Measurements from ENCODE around the gene GPR132. TPM values are rescaled to one million over a fixed set of nuclear protein-coding genes. Genes with fewer than 3 reads are reported as not detected.

Gene GPR132
- total RNA-seq, 6 experiments from 2014 or later = 0.05 to 0.14 TPM; not detected in 4

GRCh38 chr14:105069871-105070759 is 4.9 kb upstream of the GPR132 start:
- H3K27me3 Mint-ChIP-seq (ENCODE audit: insufficient read depth) = peaks cover 4% of the 10 kb centered on the region
- no peaks in the 10 kb centered on the region for H3K9me3 Mint-ChIP-seq
- peak overlapping the region; percentile 25; the same call in 1 of the 2 replicates for H3K4me3 Mint-ChIP-seq
- H3K36me3 Mint-ChIP-seq (ENCODE audit: low read depth) = no peaks in the 10 kb centered on the region
- no peak for TF ChIP-seq CTCF (IDR thresholded peaks at IDR 0.05)
- H3K27ac Mint-ChIP-seq = peak overlapping the region; percentile 59
- no peak for DNase-seq
- peaks cover 22% of the 10 kb centered on the region for H3K4me1 Mint-ChIP-seq (ENCODE audit: low read depth)

DNA sequence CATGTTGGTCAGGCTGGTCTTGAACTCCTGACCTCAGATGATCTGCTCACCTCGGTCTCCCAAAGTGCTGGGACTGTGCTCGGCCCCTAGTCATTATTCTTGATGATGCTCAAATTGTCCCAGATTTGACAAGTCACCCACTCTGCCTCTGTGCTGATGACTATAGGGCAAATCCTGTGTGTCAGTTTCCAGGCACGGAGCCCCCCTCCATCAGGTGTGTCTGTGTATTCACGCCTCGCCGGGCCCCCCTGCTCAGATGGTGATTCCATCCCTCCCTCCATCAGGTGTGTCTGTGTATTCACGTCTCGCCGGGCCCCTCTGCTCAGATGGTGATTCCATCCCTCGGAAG is 4.3 kb upstream of the GPR132 start:
- DNase-seq = no peak
- H3K9me3 Mint-ChIP-seq = no peaks in the 10 kb centered on the region
- H3K27ac Mint-ChIP-seq = peak overlapping the region; percentile 59; the same call in 1 of the 2 replicates
- H3K27me3 Mint-ChIP-seq (ENCODE audit: insufficient read depth) = peaks cover 4% of the 10 kb centered on the region
- peaks cover 22% of the 10 kb centered on the region for H3K4me1 Mint-ChIP-seq (ENCODE audit: low read depth)
- no peaks in the 10 kb centered on the region for H3K36me3 Mint-ChIP-seq (ENCODE audit: low read depth)
- no peak for TF ChIP-seq CTCF (IDR thresholded peaks at IDR 0.05)
- peak overlapping the region; percentile 25; the same call in 1 of the 2 replicates for H3K4me3 Mint-ChIP-seq

DNA sequence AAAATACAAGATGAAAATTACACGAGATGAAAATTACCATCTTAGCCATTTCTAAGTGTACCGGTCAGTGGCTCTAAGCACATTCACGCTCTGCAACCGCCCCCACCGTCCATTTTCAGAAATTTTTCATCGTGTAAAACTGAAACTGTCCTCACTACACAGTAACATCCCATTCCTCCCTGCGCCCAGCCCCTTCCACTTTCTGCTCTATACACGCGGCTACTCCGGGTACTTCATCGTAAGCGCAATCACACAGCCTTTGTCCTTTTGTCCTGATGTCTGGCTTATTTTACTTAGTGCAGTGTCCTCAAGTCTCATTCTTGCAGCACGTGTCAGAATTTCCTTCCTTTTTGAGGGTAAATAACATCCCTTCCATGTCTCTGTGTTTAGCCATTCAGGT is 3.6 kb upstream of the GPR132 start:
- no peaks in the 10 kb centered on the region for H3K9me3 Mint-ChIP-seq
- H3K4me3 Mint-ChIP-seq = no peak overlapping the region
- TF ChIP-seq CTCF (IDR thresholded peaks at IDR 0.05) = no peak
- no peak for DNase-seq
- no peak overlapping the region for H3K27ac Mint-ChIP-seq
- no peaks in the 10 kb centered on the region for H3K36me3 Mint-ChIP-seq (ENCODE audit: low read depth)
- H3K4me1 Mint-ChIP-seq (ENCODE audit: low read depth) = peaks cover 22% of the 10 kb centered on the region
- H3K27me3 Mint-ChIP-seq (ENCODE audit: insufficient read depth) = peaks cover under 1% of the 10 kb centered on the region

DNA sequence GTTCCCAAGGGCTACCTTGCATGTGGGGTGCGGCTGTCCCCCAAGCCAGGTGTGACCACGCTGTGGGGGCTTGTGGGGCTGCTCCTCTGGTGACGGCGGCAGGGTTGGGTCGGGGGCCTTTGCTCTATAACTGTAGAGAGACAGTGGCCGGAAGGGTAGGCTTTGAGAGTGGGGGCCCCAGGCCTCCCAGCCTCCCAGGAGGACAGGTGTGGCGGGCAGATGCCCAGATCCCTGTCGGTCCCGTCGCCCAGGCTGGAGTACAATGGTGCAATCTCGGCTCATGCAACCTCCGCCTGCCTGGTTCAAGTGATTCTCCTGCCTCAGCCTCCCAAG is 2.7 kb upstream of the GPR132 start:
- no peak for DNase-seq
- Mint-ChIP-seq H3K9me3 (no peaks in the 10 kb centered on the region), H3K27me3 (ENCODE audit: insufficient read depth) (no peaks in the 10 kb centered on the region; the same call in none of the 2 replicates), H3K4me3 (no peak overlapping the region), H3K36me3 (ENCODE audit: low read depth) (no peaks in the 10 kb centered on the region), H3K27ac (no peak overlapping the region), H3K4me1 (ENCODE audit: low read depth) (peaks cover 22% of the 10 kb centered on the region)
- TF ChIP-seq CTCF (IDR thresholded peaks at IDR 0.05) = no peak

- 0 out of 2 replicates have a peak overlapping the region, but pooled peaks have one; percentile 36 for H3K27ac Mint-ChIP-seq
- H3K9me3 Mint-ChIP-seq = no peaks in the 10 kb centered on the region
- H3K4me3 Mint-ChIP-seq = no peak overlapping the region
- H3K4me1 Mint-ChIP-seq (ENCODE audit: low read depth) = peaks cover 22% of the 10 kb centered on the region
- H3K36me3 Mint-ChIP-seq (ENCODE audit: low read depth) = no peaks in the 10 kb centered on the region
- H3K27me3 Mint-ChIP-seq (ENCODE audit: insufficient read depth) = no peaks in the 10 kb centered on the region; the same call in none of the 2 replicates
- no peak for DNase-seq
- TF ChIP-seq CTCF (IDR thresholded peaks at IDR 0.05) = no peak
Observed at GRCh38 chr14:105067140-105067968, 2.1 kb upstream of the GPR132 start.

Data from HFFc6 (cell line).